PC-3 (cell line): Measurements from ENCODE around the gene GNG4. TPM values are rescaled to one million over a fixed set of nuclear protein-coding genes. Genes with fewer than 3 reads are reported as not detected.
"Not testable (repeated sequence)": the region's sequence is repeated elsewhere in the genome, so short reads cannot be mapped to it uniquely, and the experiment has no call there.

Source experiments
- ATAC-seq: fragments of 200-7000 bp; cut with Tn5 transposase; 2 replicates; pipeline ENCODE4 v1.9.1; 2020; ENCODE audit warnings: mild to moderate bottlenecking, moderate library complexity
- BruUV-seq: library from RNA; stranded (reverse); fragments of 400-500 nt; replicated peaks from 2 replicates; lab custom pipeline; 2021; lab: Mats Ljungman, UMichigan
- CTCF ChIA-PET: fragments of 300-600 bp; sonication (Branson Sonifier 250); formaldehyde crosslinking; loops from one replicate; lab custom pipeline; 2022; ENCODE audit warnings: antibody characterized with exemption; lab: Charles Lee
- POLR2A ChIA-PET: fragments of 300-600 bp; sonication (Branson Sonifier 250); formaldehyde crosslinking; loops from one replicate; lab custom pipeline; 2022; ENCODE audit warnings: antibody characterized with exemption; ENCODE audit not compliant: unreplicated experiment; lab: Charles Lee
- DNase-seq: peaks from one replicate; pipeline ENCODE4 v3.0.0-alpha.2; 2015
- H2AFZ ChIP-seq: fragments of 300-600 bp; sonication (generic); 2 replicates; pipeline ENCODE4 v1.6.0; 2016; ENCODE audit warnings: antibody characterized with exemption, low read length
- H3F3A ChIP-seq: fragments of 300-600 bp; sonication (generic); one replicate; pipeline ENCODE4 v1.6.0; 2017; ENCODE audit warnings: antibody characterized with exemption, low read length, control low read depth, mild to moderate bottlenecking; ENCODE audit not compliant: unreplicated experiment
- H3K27ac ChIP-seq: fragments of 300-600 bp; sonication (generic); 2 replicates; pipeline ENCODE4 v1.5.1; 2016; ENCODE audit warnings: mild to moderate bottlenecking, low read length
- H3K27me3 ChIP-seq: fragments of 300-600 bp; sonication (generic); 2 replicates; pipeline ENCODE4 v1.6.1; 2016; ENCODE audit warnings: low read length, mixed read lengths
- H3K36me3 ChIP-seq: fragments of 300-600 bp; sonication (generic); 2 replicates; pipeline ENCODE4 v1.6.1; 2016; ENCODE audit warnings: low read depth, mixed run types, low read length, mixed read lengths
- H3K4me1 ChIP-seq: fragments of 300-600 bp; sonication (generic); 2 replicates; pipeline ENCODE4 v1.5.1; 2016; ENCODE audit warnings: low read length; ENCODE audit not compliant: insufficient read depth
- H3K4me2 ChIP-seq: fragments of 300-600 bp; sonication (generic); 2 replicates; pipeline ENCODE4 v1.6.0; 2016; ENCODE audit warnings: low read length
- H3K4me3 ChIP-seq: fragments of 300-600 bp; sonication (generic); 2 replicates; pipeline ENCODE4 v1.5.1; 2016; ENCODE audit warnings: mild to moderate bottlenecking, low read length, mixed read lengths
- H3K79me2 ChIP-seq: fragments of 300-600 bp; sonication (generic); 2 replicates; pipeline ENCODE4 v1.6.1; 2017; ENCODE audit warnings: low read length, mixed read lengths
- H3K9ac ChIP-seq: fragments of 300-600 bp; sonication (generic); 2 replicates; pipeline ENCODE4 v1.6.0; 2016; ENCODE audit warnings: mild to moderate bottlenecking, low read length
- H3K9me2 ChIP-seq: fragments of 300-600 bp; sonication (generic); replicated peaks from 2 replicates; pipeline ENCODE4 v1.6.1; 2016; ENCODE audit warnings: mixed run types, low read length, mixed read lengths
- H3K9me3 ChIP-seq: fragments of 300-600 bp; sonication (generic); 2 replicates; pipeline ENCODE4 v1.6.1; 2016; ENCODE audit warnings: low read length, mixed read lengths
- H4K20me1 ChIP-seq: fragments of 300-600 bp; sonication (generic); 2 replicates; pipeline ENCODE4 v1.6.1; 2016; ENCODE audit warnings: low read length, mixed read lengths
- EZH2 ChIP-seq: fragments of 300-600 bp; sonication (generic); IDR thresholded peaks from one replicate; pipeline ENCODE4 v1.6.1; 2017; ENCODE audit warnings: antibody characterized with exemption, mild to moderate bottlenecking, low read length; ENCODE audit not compliant: unreplicated experiment
- EZH2phosphoT487 ChIP-seq: fragments of 300-600 bp; sonication (generic); IDR thresholded peaks from 2 replicates; pipeline ENCODE4 v1.6.1; 2018; ENCODE audit warnings: mild to moderate bottlenecking, antibody characterized with exemption, low read length, borderline replicate concordance
- intact Hi-C: fragments of 100-400 bp; cut with micrococcal nuclease; formaldehyde crosslinking; loops from 2 replicates; pipeline ENCODE4 v1.9.0; 2023
- total RNA-seq: library from RNA; depleted of rRNA; stranded (reverse); fragments of >200 nt; gene quantifications from 2 replicates; pipeline ENCODE4 v1.2.3, GENCODE V29; 2014
- TF ChIP-seq, protein P1 (sequence below): fragments of 300-600 bp; sonication (generic); conservative IDR thresholded peaks from 2 replicates; pipeline ENCODE4 v1.5.1; 2017; ENCODE audit warnings: antibody characterized with exemption, low read depth, mild to moderate bottlenecking, low read length

GNG4 gene
- total RNA-seq, 1 experiment from 2014 or later = 0.80 TPM

DNA sequence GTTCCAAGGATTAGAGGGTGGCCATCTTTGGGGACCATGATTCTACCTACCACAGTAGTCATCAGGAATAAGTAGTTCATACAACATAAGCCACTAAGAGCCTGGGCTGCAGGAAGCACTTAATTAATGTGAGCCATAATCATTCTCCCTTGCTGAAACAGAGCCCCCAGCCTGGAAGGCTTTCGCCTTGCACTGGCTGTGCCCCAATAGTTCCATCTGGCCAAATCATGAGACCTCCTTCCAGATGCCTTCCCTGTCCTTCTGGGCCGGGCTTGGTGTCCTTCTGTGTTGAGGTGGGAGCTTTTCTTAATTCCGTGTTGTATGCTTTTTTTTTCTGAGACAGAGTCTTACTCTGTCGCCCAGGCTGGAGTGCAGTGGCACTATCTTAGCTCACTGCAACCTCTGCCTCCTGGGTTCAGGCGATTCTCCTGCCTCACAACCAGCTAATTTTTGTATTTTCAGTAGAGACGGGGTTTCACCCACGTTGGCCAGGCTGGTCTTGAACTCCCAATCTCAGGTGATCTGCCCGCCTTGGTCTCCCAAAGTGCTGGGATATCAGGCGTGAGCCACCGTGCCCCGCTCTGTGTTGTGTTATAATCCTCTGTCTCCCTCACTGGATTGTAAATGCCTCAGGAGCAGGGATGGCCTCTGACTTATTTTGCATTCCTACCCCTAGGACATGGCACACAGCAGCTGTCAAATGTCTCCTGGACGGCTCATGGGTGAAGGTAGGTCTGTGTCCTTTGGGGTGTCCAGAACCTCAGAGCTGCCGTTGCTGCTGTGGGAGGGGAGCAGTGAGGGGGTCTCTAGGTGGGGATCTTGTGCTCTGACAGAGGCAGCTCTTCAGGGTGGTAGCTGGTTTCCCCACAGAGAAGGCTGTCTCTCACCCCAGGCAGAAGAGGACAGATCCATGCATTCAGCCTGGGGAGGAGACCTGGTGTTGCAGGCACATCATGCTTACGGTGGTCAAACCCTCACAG is 10.1 kb downstream of the GNG4 start:
- Histone ChIP-seq H3K9me2 (no peaks in the 10 kb centered on the region), H3K4me3 (no peak overlapping the region), H3K9ac (no peak overlapping the region), H3K4me1 (0 out of 2 replicates have a peak, but pooled peaks cover 3% of the 10 kb centered on the region), H3K27me3 (no peaks in the 10 kb centered on the region), H3K79me2 (no peaks in the 10 kb centered on the region), H3F3A (no peaks in the 10 kb centered on the region), H3K4me2 (no peak overlapping the region), H3K27ac (no peak overlapping the region), H3K36me3 (no peaks in the 10 kb centered on the region), H3K9me3 (no peaks in the 10 kb centered on the region), H4K20me1 (no peaks in the 10 kb centered on the region), H2AFZ (no peak overlapping the region)
- ChIA-PET POLR2A (no interaction called here), CTCF (no interaction called here)
- BruUV-seq = no TSS peak
- intact Hi-C loops = no loop called here
- ATAC-seq (no peak), DNase-seq (no peak)
- TF ChIP-seq EZH2phosphoT487 (no peak), EZH2 (no peak)
- TF ChIP-seq, protein P1, sequence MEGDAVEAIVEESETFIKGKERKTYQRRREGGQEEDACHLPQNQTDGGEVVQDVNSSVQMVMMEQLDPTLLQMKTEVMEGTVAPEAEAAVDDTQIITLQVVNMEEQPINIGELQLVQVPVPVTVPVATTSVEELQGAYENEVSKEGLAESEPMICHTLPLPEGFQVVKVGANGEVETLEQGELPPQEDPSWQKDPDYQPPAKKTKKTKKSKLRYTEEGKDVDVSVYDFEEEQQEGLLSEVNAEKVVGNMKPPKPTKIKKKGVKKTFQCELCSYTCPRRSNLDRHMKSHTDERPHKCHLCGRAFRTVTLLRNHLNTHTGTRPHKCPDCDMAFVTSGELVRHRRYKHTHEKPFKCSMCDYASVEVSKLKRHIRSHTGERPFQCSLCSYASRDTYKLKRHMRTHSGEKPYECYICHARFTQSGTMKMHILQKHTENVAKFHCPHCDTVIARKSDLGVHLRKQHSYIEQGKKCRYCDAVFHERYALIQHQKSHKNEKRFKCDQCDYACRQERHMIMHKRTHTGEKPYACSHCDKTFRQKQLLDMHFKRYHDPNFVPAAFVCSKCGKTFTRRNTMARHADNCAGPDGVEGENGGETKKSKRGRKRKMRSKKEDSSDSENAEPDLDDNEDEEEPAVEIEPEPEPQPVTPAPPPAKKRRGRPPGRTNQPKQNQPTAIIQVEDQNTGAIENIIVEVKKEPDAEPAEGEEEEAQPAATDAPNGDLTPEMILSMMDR = no peak

DNA sequence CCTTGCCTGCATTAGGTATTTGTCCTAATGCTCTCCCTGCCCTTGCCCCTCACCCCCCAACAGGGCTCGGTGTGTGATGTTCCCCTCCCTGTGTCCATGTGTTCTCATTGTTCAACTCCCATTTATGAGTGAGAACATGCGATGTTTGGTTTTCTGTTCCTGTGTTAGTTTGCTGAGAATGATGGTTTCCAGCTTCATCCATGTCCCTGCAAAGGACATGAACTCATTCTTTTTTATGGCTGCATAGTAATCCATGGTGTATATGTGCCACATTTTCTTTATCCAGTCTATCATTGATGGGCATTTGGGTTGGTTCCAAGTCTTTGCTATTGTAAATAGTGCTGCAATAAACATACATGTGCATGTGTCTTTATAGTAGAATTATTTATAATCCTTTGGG is 11.0 kb downstream of the GNG4 start:
- H3K9me3 ChIP-seq, H3K27ac ChIP-seq, H3K36me3 ChIP-seq, H2AFZ ChIP-seq, intact Hi-C loops, H3K4me2 ChIP-seq, H3K79me2 ChIP-seq, DNase-seq, CTCF ChIA-PET, H3K27me3 ChIP-seq, H3K4me3 ChIP-seq, H3K9ac ChIP-seq, ATAC-seq, H3K9me2 ChIP-seq, BruUV-seq, H4K20me1 ChIP-seq, POLR2A ChIA-PET, H3K4me1 ChIP-seq, H3F3A ChIP-seq: not testable (repeated sequence)

- H3K9me2 ChIP-seq = no peaks in the 10 kb centered on the region
- no peaks in the 10 kb centered on the region for H4K20me1 ChIP-seq
- H3K27me3 ChIP-seq = no peaks in the 10 kb centered on the region
- BruUV-seq = no TSS peak
- no peaks in the 10 kb centered on the region for H3K9me3 ChIP-seq
- POLR2A ChIA-PET = no interaction called here
- no peak overlapping the region for H3K4me2 ChIP-seq
- DNase-seq = no peak
- no peaks in the 10 kb centered on the region for H3K79me2 ChIP-seq
- no peak overlapping the region for H2AFZ ChIP-seq
- H3K36me3 ChIP-seq = no peaks in the 10 kb centered on the region
- ATAC-seq = no peak
- no peak overlapping the region for H3K4me3 ChIP-seq
- H3K4me1 ChIP-seq = 0 out of 2 replicates have a peak, but pooled peaks cover 3% of the 10 kb centered on the region
- no peak overlapping the region for H3K27ac ChIP-seq
- CTCF ChIA-PET = no interaction called here
- intact Hi-C loops = no loop called here
- no peaks in the 10 kb centered on the region for H3F3A ChIP-seq
- TF ChIP-seq, protein P1 = no peak
- TF ChIP-seq EZH2phosphoT487 (no peak), EZH2 (no peak)
- H3K9ac ChIP-seq = no peak overlapping the region
Measured at GRCh38 chr1:235637756-235638534, 11.6 kb downstream of the GNG4 start.
